HL-60 (cell line): ENCODE measurements around the gene PRDM16.

Experiments
- GABPA ChIP-seq: IDR thresholded peaks from 2 replicates; pipeline ENCODE4 v1.6.1; 2012; ENCODE audit warnings: low read depth
- POLR2AphosphoS5 ChIP-seq: IDR thresholded peaks from 2 replicates; pipeline ENCODE4 v1.6.1; 2012; ENCODE audit warnings: low read depth
- TF ChIP-seq, protein P1 (sequence below): IDR thresholded peaks from one replicate; pipeline ENCODE4 v1.5.1; 2011; ENCODE audit warnings: low read length, control low read depth, inconsistent platforms; ENCODE audit not compliant: insufficient read depth

DNA sequence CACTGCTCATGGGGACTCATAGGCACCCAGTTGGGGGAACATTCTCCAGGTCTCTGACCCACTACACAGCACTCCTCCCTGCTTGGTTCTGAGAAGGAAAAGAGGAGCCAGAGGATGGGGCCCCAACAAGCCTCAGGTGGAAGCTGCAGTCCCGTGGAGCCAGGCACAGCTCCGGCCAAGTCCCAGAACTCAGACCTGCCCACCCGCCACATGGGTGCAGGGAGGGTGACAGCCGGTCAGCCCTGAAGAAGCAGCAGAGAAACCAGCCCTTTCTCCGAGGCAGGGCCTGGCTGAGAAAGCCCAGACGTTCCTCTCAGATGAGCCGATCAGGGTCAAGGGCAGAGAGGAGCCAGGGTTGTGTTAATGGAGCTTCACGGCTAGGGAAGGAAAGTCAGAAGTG is 106.5 kb downstream of the PRDM16 start:
- TF ChIP-seq, protein P1, sequence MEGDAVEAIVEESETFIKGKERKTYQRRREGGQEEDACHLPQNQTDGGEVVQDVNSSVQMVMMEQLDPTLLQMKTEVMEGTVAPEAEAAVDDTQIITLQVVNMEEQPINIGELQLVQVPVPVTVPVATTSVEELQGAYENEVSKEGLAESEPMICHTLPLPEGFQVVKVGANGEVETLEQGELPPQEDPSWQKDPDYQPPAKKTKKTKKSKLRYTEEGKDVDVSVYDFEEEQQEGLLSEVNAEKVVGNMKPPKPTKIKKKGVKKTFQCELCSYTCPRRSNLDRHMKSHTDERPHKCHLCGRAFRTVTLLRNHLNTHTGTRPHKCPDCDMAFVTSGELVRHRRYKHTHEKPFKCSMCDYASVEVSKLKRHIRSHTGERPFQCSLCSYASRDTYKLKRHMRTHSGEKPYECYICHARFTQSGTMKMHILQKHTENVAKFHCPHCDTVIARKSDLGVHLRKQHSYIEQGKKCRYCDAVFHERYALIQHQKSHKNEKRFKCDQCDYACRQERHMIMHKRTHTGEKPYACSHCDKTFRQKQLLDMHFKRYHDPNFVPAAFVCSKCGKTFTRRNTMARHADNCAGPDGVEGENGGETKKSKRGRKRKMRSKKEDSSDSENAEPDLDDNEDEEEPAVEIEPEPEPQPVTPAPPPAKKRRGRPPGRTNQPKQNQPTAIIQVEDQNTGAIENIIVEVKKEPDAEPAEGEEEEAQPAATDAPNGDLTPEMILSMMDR: no peak
- no peak for TF ChIP-seq POLR2AphosphoS5
- no peak for TF ChIP-seq GABPA
